ENCODE results near the gene AEBP2.
"Not testable (repeated sequence)": the region's sequence is repeated elsewhere in the genome, so short reads cannot be mapped to it uniquely, and the experiment has no call there.

Gene AEBP2

DNA sequence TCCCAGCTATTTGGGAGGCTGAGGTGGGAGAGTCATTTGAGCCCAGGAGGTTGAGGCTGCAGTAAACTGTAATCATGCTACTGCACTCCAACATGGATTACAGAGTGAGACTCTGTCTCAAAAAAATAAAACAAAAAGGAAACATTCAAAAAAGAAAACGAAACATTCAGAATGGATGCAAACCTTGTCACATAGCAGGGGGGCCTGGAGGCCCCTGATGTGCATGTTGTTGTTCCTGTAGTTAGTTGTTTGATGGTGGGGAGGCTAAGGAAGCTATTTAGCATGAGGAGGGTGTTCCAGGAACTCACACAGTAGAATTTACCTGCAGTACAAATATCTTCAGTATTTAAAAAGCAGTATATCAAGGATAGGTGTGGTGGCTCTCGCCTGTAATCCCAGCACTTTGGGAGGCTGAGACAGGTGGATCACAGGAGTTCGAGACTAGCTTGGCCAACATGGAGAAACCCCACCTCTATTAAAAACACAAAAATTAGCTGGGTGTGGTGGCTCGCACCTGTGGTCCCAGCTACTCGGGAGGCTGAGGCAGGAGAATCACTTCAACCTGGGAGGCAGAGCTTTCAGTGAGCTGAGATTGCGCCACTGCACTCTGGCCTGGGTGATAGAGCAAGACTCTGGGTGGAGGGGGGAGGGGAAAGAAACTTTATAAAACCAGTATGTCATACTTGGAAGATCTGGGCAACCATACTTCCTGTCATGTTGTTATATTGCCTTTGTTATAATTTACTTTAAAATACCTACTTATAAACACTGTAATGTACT lies 17.6 kb upstream of the AEBP2 start:
- no peak for DNase-seq (ENCODE audit: low read depth, low spot score)

DNA sequence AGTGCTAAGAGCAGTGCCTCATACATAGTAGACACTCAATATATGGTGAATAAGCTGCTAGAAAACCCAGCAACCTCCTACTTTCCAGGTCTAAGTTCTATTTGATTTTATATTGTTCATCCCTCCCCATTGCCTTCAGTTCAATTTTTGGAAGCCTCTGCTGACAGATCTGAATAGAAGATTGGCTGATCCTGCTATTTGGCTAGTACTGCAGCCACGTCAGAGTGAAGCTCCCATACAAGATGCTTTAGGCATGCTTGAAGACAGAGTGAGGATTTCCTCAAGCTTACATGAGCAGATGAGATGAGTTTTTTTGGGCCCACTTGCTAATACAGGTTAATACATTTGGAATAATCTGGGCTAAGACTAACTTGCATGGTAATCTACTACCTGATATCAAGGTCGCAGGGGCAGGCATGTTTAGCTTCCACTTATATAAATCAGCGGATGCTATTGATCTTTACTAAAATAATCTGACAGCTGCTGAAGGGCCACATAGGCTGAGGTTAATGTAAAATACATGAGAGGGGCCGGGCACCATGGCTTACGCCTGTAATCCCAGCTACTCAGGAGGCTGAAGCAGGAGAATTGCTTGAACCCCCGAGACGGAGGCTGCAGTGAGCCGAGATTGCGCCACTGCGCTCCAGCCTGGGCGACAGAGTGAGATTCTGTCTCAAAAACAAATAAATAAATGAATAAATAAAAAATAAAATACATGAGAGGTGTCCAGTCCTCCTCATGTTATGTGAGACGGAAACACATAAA lies 15.9 kb upstream of the AEBP2 start:
- no peak for DNase-seq (ENCODE audit: low read depth, low spot score)

DNA sequence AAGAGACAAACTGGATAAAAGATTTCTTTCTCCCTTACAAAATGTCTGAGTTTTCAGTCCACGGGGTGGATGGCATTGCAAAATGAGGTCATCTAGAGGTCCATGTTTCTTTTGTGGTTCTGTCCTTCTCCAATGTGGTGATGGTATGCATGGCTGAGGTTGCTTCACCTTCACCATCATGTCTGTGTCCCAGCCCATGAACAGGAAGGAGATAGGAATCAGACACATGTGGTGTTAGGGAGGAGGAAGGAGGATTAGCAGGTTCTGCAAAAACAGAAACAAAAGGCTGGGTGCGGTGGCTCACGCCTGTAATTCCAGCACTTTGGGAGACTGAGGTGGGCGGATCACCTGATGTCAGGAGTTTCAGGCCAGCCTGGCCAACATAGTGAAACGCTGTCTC lies 11.0 kb upstream of the AEBP2 start:
- DNase-seq (ENCODE audit: low read depth, low spot score) = no peak

DNA sequence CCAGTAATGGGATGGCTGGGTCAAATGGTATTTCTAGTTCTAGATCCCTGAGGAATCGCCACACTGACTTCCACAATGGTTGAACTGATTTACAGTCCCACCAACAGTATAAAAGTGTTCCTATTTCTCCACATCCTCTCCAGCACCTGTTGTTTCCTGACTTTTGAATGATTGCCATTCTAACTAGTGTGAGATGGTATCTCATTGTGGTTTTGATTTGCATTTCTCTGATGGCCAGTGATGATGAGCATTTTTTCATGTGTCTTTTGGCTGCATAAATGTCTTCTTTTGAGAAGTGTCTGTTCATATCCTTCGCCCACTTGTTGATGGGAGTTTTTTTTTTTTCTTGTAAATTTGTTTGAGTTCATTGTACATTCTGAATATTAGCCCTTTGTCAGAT lies 9.8 kb upstream of the AEBP2 start:
- DNase-seq (ENCODE audit: low read depth, low spot score) = not testable (repeated sequence)

DNA sequence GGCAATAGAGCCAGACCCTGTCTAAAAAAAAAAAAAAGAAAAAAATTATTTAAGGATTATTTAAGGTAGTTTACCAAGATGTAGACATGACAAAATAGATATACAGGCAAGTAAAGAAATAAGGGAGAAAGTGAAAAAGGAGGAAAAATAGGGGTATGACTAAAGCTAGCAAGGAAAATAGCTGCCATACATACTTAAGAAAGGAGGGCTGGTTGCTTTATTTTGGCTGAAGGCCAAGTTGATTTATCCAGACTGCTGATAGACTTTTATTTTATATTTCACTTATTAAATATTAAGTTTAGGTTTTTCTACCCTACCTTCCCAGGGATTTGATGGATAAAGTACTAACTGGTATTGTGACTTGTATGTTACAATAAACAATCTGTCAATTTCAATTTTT lies 8.3 kb upstream of the AEBP2 start:
- peak; percentile 28 for DNase-seq (ENCODE audit: low read depth, low spot score)

DNA sequence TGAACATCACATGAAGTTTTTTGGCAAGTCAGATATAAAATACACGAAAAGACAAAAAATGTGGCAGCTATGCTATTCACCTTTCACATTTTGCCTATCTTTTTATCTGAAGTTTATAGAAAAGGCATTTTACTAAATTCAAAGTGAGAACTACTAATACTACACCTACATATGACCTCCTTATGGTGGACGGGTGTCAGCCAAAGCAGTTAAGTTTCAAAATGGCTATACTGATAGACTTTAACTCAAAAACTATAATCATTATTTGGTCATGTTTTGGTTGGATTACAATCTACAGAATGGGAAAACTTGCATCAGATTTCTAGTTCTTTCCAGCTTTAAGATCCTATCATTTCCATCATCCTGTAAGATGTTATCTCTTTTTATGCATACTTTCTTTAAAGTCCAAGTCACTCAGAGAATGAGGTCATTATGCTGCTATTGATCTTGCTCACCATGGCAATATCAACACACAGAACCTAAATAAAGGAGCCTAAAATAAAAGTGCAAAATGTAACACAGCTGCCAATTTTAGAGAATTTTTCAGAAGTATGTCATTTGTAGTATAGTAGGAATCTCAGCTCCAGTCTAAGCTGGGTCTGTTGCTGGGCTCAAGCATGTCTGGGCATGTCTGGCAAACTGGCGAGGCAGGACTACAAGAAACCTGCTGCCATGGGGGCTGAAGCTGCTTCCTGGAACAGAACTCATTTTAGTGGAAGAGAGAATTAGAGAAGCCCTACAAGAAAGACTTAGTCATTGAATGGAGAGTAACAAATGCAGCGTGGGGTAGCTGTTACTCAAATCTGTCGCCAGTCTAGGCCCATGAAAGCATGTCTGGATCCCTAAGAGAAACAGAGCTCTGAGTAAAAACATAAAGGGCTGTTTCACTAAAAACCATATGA lies 7.6 kb upstream of the AEBP2 start:
- peak; percentile 84 for DNase-seq (ENCODE audit: low read depth, low spot score)

DNA sequence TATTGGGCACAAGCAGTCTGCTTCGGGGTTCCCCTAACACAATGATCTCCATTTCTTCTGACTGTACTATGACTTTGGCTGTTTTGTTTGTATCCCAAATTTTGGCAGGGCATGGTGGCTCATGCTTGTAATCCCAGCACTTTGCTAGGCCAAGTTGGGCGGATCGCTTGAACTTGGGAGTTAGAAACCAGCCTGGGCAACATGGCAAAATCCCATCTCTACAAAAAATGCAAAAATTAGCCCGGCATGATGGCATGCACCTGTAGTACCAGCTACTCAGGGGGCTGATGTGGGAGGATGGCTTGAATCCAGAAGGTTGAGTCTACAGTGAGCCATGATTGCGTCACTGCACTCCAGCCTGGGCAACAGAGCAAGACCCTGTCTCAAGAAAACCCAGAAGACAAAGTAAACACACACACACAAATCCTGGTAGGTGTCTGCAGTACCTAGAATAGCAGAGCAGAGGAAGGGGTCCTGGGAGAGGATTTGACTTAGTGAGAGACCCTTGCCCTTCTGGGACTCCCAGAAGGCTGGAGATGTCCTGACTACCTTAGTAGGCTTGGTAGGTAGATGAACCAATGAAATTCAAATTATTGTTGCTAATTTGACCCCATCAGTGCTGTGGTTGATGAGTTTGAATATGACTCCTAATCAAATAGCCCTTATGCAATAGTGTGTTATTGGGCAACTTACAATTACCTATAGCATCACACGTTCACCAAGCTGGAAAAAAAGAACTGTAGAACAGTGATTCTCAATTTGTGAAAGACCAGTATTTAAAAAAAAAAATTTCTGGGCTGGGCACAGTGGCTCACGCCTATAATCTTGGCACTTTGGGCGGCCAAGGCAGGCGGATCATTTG lies 6.8 kb upstream of the AEBP2 start:
- no peak for DNase-seq (ENCODE audit: low read depth, low spot score)

DNA sequence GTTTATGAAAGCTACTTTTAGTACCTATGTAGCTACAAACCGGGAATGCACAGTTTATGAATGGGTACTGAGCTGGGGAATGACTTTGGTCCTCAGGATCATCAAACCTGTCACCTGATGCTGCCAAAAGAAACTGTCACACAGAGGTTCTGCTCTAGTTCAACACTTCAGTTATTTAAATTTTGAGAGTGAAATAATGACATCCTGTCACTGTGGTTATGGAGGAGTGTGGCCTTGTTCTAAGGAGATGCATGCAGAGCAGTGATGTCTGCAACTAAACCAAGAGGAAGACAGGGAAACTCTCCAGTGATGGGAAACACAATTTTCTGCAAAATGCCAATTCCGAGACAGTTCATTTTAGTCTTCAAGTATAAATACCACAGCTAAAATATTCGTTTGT lies 4.8 kb upstream of the AEBP2 start:
- no peak for DNase-seq (ENCODE audit: low read depth, low spot score)

DNA sequence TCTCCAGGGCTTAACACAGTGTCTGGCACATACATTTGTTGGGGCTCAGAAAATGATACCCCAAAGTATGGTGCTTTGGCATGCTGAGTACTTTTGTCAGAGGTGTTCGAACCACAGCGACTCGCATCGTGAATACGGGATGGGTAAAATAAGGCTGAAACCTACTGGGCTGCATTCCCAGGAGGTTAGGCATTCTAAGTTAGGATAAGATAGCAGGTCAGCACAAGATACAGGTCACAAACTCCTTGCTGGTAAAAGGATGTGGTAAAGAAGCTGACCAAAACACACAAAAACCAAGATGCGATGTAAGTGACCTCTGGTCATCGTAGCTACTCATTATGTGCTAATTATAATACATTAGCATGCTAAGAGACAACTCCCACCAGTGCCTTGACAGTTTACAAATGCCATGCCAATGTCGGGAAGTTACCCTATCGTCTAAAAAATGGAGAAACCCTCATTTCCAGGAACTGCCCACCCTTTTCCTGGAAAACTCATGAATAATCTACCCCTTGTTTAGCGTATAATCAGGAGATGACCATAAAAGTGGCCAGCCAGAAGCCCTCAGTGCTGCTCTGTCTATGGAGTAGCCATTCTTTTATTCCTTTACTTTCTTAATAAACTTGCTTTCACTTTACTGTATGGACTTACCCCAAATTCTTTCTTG lies 3.3 kb upstream of the AEBP2 start:
- DNase-seq (ENCODE audit: low read depth, low spot score) = no peak

DNA sequence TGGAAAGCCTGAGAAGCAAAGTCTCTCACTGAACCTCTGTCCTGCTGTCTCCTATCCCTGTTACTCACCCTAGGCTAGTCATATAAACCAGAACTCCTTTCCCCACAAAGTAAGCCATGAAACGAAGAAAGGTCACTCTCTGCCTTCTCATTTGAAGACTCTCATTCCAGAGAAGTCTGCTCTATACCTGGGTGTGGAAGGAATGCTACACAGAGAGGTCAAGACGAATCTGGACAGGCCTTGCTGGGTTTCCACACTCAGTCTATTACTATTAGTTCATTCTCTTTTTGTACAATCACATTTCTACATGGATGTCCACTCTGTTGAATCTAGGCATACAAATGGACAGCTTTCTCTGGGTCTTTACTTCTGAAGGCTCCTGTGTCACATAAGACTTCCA lies 2.4 kb upstream of the AEBP2 start:
- DNase-seq (ENCODE audit: low read depth, low spot score) = no peak

DNA sequence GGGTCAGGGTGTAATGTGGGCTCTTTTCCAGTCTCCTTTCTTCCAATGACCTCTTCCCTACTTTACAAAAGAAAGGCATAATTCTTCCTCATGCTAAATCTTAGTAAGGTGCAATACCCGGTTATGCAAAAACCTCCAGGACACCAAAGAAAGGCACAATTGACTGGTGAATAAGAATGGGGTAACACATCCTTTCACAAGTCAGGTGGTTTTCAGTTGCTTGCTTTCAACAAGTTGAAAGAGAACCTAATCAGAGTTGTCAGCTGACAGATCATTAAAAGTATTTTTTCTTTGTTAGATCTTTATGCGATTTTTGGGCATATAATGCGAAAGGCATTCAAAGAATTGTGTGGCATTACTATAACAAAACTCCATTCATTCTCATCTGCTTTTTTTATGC lies 1.3 kb upstream of the AEBP2 start:
- peak; percentile 20 for DNase-seq (ENCODE audit: low read depth, low spot score)

DNA sequence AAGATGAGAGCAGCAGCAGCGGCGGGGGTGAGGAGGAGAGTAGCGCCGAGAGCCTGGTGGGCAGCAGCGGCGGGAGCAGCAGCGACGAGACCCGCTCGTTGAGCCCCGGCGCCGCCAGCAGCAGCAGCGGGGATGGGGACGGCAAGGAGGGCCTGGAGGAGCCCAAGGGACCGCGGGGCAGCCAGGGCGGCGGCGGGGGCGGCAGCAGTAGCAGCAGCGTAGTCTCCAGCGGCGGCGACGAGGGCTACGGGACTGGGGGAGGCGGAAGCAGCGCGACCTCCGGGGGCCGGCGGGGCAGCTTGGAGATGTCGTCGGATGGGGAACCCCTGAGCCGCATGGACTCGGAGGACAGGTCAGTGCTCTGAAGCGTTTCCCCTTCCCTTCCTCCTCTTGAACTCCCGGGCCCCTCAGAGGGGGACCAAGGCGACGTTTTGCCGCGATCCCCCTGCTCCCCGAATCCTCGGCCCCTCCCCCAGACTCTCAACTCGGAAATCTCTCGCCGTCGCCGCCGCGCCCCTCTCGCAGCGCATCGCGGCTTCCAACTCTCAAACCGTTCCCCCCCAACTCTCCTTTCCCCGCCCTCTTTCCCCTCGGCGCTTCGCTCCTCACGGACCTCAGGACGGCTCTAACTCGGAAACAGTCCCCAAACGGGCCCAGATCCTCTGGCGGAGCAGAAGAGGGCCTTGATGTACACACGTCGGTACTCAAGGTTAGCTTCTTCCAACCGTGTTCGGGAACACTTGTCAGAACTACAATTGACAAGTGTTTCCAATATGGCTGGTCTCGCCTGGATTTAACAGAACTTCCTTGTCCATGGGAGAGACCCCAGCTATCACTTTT lies 947 bp downstream of the AEBP2 start:
- DNase-seq (ENCODE audit: low read depth, low spot score) = peak; percentile 70

DNA sequence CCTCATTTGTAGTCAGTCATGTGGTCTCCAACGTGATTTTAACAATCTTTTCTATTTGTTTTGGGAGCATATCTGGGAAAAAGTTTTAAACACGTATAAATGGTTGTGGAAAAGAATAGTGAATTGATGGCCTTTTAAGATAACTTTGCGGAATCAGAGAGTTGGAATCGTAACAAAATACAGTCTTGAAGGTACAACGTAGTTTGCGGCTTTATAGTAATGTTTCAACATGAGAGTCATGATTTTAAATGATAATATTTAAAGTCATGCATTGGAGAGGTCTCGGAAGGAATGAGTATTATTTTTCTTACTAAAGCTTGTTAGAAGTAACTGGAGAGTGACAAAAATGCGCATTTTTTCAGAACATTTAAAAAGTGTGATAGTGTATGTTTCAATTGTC lies 1.6 kb downstream of the AEBP2 start:
- peak; percentile 17 for DNase-seq (ENCODE audit: low read depth, low spot score)

DNA sequence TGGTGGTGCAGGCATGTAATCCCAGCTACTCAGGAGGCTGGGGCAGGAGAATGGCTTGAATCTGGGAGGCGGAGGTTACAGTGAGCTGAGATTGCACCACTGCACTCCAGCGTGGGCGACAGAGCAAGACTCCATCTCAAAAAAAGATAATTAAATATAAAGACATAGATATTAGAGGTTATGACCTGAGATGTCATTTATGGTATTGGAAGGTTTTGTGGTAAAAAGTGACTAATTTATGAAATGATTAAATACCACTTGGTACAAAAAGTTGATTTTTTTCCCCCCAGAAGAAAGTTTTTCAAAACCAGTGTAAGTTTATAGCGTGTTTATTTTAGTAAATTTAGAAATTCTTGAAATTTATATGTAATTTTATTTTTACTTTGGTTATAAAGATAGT lies 4.3 kb downstream of the AEBP2 start:
- no peak for DNase-seq (ENCODE audit: low read depth, low spot score)

DNA sequence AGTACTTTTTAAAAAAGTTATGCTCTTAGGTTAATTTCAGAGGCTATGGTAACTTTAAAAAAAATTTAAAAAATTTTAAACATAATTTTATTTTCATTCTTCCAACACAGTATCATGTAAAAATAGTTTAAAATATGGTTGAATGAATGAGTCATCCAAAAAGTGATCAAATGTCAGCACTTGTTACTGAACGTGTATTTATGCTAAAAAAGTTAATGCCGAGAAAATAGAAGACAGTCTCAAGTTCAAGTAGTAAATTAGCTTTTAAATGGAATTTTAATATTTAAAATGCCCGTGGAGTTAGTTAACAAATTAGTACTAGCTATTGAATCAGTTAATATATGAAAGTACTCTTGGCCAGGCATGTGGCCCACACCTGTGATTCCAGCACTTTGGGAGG lies 4.8 kb downstream of the AEBP2 start:
- no peak for DNase-seq (ENCODE audit: low read depth, low spot score)

DNA sequence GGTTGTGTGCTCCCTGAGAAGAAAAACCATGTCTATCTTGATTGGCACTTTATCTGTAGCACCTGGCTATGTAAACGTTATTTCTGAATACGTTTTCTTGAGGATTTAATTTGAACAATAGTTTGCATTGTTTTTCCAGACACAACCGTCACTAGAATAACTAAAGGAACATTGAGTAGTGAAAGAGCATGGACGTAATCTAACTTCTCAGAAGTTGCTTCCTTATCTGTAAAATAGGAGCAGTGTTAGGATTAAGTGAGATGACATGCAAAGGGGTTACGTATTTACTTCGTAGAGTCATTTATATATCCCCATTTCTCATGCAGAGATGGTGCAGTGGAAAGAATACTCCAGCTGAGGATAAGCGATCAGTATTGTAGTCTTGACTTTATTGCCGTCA lies 8.1 kb downstream of the AEBP2 start:
- no peak for DNase-seq (ENCODE audit: low read depth, low spot score)

DNA sequence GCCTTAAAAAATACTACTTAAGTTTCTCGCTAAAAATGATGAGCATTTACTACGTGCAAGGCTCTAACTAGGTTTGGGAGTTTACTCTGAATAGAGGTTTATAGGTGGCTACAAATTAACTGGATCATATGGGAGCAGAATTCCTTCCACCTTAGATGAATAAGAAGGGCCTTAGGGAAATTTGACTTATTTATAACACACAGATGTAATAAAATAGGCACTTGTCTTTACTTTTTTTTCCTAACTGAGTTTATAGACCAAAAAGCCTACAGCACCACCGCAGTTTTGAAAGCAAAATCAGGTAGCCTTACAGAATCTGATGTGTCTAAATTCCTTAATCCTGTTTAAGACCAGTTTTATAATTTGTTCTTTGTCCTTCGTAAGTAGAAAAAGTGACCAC lies 10.5 kb downstream of the AEBP2 start:
- DNase-seq (ENCODE audit: low read depth, low spot score) = no peak

DNA sequence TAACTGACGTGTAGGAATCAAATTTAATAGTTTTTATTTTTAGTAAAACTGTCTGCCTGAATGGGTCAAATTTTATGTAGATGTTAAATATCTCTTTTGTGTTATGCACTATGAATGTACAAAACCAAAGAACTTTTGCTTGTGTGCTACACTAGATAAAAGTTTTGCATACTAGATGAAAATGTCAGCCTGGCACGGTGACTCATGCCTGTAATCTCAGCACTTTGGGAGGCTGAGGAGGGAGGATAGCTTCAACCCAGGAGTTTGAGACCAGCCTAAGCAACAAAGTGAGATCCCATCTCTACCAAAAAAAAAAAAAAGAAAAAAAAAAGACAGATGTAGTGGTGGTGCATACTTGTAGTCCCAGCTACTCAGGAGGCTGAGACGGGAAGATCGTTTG lies 11.1 kb downstream of the AEBP2 start:
- no peak for DNase-seq (ENCODE audit: low read depth, low spot score)

DNA sequence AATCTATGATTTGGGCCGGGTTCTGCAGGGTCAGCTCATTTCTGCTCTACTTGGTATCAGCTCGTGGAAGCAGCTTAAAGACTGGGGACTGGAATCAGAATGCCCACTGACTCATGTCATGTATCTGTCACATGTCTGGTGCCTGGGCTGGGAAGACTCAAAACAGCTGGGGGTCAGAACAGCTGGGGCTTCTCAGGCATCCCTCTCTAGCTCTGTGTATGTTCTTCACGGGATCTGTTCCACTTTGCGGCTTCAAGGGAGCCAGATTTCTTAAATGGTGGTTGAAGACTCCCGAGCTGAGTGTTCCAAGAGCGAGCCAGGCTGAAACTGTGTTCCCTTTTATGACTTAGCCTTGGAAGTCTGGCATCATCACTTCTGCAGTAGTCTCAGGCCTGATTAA lies 11.9 kb downstream of the AEBP2 start:
- DNase-seq (ENCODE audit: low read depth, low spot score) = no peak

DNA sequence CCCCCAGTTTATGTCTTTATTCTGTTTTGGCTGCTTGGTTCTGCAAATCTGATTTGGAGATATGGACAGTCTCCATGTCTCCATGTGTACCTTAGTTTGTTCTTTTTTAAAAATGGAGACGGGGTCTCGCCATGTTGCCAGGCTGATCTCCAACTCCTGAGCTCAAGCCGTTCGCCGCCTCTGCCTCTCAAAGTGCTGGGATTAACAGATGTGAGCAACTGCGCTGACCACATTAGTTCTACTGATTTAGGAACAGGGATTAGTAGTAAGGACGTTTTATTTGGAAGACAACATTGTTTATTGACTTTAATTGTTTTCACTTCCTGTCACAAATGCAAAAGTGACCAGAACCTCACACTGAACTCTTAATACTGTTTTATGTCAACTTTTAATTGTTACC lies 14.7 kb downstream of the AEBP2 start:
- DNase-seq (ENCODE audit: low read depth, low spot score) = no peak
